Measurements from ENCODE around the gene SBNO2.

Gene SBNO2

DNA sequence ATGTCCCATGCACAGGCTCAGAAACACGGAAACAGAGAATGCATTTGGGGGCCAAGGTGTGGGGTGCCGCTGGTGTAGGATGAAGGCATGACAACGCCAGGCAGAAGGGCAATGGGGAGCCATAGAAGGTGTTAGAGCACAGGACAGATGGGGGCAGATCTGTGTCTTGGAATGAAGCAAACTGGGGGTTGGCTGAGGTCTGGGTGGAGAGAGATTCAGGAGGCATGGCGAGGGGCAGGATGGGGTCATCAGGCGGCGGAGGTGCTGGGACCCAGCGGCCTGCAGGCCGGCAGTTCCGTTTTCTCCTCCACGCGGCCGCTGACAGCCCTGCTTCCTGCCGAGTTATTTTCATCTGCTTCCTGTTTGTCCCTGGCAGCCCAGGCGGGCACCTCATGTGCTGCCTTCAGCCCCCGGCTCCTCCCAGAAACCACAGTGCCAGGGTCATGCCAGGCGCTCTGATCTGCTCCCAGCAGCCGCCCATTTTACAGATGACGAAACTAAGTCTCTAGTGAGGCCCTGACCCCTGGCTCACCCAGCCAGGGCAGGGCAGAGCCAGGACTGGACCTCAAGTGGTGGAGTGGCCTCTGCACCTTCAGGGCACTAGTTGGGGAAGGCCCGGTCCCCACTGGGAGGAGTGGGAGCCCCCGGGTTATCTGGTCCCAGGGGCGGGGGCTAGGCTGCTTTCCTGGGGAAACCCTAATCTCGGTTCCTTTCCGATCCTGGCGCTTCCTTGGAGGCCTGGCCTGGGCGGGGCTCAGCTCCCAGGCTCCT is 104.9 kb downstream of the SBNO2 start:
- no peak for DNase-seq

DNA sequence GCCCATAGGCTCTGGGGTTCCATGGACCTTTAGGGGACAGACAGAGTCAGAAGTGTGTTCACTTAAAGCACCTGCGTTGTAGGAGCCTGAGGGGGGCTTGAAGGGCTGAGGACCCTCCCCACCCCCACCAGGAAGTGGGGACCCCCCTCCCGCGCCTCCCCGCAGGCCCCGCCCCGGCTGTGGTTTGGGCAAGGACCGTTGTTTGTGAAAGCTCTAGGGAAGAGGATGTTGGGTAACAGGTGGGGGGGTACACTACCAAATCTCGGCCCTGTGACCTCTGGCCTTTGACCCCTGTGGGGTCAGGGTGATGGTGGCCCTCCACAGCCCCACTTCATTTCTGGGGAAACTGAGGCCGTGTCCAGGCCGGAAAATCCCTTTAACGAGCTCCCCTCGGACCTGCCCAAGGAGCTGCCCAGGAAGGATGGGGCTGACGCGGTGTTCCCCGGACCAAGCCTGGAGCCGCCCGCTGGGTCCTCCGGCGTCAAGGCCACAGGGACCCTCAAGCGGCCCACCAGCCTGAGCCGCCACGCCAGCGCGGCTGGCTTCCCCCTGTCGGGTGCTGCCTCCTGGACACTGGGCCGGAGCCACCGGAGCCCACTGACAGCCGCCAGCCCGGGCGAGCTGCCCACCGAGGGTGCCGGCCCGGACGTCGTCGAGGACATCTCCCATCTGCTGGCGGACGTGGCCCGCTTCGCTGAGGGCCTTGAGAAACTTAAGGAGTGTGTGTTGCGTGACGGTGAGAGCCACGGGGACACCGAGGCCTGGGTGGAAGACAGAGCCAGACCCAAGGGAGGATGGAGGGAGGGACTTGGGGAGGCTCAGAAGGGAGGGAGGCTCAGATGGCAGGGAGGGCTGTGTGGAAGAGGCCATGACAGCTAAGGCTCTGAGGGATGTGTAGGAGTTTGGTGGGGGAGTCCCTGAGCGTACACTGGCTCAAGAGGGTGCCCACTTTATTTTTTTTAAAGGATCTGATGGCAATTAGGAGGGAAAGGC is 105.8 kb downstream of the SBNO2 start:
- DNase-seq: no peak

DNA sequence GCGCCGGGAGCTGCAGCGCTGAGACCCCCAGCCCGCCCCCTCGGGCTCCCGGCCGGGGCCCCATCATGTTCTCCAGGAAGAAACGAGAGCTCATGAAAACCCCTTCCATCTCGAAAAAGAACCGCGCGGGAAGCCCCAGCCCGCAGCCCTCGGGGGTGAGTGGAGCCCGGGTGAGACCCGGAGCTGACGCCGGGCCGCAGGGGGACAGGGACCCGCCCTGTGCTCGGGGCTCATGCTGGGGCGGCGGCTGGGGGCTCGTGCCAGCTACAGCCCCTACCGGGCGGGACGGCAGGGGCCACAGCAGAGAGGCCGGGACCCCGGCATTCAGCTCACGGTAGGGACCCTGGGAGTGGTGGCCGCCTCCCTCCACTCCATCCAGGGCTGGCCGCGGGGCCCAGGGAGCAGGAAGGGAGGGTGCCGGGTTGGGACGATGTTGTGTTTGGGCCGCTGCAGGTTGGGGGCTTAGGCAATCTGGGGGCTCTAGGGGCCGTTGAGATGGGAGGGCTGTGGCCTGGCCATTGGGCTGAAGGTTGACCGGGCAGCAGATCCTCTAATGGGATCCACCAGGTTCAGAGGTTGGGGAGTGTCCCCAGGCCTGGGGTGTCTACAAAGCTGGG is 106.6 kb downstream of the SBNO2 start:
- DNase-seq: no peak

DNA sequence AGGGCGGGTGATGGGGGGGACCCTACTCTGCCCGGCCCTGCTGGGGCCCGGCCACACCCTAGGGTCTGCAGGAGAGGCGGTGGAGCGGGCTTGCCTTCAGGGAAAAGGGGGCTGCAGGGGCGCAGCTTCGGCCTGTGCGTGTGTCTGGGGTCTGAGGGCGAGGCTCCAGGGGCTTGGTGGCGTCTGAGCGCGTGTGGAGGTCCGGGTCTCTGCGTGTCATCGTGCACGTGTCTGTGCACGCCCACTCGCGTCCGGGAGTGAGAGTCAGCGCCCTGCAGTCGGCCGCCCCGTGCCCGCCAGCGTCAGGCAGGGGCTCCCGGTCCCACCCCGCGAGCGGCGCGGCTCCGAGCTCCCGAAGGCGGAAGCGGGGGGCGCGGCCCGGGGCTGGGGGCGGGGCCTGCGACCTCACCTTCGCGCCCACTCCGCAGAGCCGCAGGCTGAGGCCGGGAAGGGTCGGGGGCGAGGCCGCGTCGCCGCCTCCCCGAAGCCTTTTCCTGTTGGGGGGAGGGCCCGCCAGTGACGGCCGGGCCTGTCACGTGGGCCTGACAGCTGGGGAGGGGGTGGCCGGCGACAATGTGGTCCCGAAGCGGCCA is 107.2 kb downstream of the SBNO2 start, which contains the start of gene ARHGAP45:
TSS of gene ARHGAP45 (plus strand) at position 420 of the 593 bp plus-strand sequence. CDS start 239 bp downstream, outside the sequence.
- no peak for DNase-seq

DNA sequence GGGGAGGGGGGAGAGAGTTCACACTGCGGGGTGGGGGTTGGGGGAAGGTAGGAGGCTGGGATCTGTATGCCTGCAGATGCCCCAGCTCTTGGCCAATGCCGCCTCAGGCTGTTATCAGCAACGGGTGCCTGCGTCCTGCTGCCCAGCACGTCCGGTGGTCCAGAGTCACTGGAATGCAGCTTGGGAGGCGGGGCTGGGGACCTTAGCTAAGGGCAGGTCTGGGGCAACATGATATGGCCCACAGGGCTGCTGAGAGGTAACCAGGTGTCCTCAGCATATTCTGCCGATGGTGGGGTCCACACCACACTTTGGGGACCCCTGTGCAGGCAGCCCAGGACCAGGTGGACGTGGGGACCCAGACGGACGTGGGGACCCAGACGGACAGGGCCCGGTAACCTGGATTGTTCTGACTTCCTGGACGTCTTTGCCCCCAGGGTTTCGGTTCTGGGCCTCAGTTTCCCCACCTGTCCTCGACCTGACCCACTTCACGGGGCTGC is 107.8 kb downstream of the SBNO2 start:
- DNase-seq: no peak

DNA sequence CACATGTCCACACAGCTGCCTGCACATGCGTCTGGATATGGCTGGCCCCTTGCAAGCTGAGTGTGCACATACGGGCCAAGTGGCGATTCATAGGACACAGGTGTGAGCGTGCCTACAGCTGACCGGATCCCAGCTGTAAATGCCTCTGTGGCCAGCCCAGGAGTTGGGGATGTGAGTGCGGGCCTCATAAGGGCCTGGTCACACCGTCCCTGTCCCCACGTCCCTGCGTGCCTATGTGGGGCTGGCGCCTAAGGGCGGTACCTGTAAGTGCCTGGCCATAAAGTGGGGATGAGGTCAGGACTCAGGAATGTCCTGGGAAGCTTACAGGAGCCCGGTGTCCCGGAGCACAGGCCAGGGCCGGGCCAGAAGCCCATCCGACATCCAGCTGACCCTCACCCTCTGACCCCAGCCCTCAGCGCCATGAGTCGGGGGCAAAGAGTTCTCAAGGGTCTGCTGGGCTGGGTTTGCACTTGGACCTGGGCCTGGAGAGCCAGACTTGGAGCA is 108.4 kb downstream of the SBNO2 start:
- DNase-seq: no peak

DNA sequence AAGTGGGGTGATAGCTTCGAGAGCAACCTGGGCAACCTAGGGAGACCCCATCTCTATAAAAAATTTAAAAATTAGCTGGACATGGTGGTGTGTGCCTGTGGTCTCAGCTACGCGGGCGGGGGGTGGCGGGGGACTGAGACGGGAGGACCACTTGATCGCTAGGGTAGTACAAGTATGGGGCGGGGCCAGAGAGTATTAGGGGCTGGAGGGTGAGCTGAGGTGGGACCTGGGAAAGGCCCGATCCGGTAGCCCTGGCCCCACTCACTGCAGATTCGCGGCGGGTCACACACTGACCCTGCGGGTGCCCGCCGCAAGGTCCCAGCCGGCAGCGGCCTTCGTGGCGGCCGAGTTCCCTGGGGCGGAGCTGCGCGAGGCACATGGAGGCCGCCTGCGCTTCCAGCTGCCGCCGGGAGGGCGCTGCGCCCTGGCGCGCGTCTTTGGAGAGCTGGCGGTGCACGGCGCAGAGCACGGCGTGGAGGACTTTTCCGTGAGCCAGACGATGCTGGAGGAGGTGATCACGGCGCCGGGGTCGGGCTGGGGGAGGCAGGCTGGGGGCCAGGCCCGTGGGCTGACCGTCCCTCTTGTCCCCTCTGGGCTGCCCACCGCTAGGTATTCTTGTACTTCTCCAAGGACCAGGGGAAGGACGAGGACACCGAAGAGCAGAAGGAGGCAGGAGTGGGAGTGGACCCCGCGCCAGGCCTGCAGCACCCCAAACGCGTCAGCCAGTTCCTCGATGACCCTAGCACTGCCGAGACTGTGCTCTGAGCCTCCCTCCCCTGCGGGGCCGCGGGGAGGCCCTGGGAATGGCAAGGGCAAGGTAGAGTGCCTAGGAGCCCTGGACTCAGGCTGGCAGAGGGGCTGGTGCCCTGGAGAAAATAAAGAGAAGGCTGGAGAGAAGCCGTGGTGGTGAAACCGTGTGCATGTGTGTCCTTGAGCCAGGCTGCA is 109.1 kb downstream of the SBNO2 start:
- DNase-seq: no peak

DNA sequence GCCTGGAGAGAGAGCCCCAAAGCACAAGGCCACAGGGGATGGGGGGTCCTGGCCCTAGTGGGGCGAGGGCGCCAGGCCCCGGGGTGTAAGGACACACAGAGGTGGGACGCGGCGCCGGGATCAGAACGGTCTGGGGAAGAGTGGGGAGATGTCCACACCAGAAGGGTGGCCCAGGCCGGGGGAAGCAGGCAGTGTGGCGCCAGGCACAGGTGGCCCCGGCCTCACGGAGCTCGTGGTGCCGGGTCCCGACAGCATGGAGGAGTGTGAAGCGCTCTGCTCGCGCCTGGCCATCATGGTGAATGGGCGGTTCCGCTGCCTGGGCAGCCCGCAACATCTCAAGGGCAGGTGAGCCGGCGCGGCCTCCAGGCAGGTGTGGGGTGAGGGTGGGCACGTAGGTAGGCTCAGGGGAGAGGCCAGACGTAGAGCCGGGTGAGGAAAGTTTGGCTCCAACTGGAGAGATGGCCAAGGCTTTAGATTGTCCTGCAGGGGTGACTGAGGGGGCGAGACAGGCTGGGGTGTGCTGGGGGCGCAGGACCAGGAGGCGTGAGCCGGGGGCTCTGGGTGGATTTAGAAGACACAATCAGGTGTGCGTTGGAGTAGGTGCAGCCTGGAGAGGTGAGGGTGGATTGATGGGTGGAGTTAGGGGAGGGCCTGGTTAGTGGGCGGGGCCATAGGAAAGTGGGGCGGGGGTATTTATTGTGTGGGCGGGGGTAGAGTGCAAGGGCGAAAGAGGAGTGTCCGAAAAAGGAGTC is 110.0 kb downstream of the SBNO2 start:
- DNase-seq: no peak

DNA sequence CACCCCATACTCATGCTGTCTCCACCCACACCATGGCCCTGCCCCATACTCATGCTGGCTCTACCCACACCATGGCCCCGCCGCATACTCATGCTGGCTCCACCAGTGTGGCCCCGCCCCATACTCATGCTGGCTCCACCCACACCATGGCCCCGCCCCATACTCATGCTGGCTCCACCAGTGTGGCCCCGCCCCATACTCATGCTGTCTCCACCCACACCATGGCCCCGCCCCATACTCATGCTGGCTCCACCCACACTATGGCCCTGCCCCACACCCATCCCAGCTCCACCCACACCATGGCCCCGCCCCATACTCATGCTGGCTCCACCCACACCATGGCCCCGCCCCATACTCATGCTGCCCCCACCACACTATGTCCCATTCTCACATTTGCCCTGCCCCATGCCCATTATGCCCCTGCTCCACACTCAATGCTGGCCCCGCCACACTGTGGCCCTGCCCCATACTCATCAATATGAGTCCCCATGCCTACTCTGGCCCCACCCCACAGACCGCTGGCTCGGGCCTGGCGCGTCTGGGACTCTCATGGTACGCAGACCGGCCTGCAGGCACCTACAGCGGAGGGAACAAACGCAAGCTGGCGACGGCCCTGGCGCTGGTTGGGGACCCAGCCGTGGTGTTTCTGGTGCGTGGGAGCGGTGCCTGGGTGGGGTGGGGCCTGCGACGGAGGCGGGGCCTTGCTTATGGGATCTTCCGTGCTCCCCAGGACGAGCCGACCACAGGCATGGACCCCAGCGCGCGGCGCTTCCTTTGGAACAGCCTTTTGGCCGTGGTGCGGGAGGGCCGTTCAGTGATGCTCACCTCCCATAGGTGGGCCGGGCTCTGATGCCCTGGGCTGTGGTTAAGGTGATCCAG is 110.8 kb downstream of the SBNO2 start:
- DNase-seq: no peak

DNA sequence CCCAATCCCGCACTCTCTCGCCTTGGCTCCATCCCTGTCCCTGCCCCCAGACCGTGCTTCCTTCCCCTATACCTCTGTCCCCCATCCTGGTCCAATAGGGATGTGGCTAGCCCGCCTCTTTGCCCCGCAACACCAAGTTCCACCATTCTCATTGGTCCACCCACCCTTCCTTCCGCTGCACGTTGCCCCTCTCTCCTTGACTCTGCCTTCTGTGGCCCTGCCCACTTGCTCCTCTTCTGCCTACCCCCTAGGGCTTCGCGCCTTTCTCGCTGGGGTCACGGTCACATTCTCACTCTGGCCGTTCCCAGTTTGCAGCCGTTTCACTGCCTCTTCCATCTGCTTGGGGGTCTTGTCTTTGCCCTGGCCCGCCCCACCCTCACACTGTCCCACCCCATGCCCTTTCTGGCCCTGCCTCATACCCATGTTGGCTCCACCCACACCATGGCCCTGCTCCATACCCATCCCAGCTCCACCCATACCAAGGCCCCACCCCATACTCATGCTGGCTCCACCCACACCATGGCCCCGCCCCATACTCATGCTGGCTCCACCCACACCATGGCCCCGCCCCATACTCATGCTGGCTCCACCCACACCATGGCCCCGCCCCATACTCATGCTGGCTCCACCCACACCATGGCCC is 111.6 kb downstream of the SBNO2 start:
- no peak for DNase-seq

DNA sequence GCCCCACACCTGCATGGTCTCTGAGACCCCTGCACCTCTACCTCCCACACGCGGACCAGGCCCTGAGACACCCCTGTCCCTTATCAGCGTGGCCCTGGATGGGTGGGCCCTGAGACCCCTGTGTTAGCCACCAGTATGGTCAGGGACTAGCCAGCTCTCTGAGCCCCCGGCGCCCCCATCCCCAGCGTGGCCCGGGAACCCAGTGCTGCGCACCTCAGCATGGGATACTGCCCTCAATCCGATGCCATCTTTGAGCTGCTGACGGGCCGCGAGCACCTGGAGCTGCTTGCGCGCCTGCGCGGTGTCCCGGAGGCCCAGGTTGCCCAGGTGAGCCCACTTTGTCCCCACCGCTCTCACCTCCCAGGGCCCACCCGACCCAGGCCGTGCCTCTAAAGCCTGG is 112.1 kb downstream of the SBNO2 start:
- no peak for DNase-seq

DNA sequence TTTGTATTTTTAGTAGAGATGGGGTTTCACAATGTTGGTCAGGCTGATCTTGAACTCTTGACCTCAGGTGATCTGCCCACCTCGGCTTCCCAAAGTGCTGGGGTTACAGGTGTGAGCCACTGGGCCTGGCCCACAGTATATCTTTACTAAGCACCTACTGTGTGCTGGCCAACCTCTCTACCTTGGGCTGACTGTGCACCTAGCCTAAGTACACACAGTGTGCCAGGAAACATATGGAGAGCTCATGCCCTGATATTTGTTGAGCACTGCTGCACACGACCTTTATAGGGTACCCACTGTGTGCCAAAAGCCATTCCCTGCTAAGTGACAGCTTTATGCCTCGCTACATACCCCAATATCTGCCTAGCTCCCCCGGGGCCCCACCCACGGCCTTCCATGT is 113.4 kb downstream of the SBNO2 start:
- no peak for DNase-seq

DNA sequence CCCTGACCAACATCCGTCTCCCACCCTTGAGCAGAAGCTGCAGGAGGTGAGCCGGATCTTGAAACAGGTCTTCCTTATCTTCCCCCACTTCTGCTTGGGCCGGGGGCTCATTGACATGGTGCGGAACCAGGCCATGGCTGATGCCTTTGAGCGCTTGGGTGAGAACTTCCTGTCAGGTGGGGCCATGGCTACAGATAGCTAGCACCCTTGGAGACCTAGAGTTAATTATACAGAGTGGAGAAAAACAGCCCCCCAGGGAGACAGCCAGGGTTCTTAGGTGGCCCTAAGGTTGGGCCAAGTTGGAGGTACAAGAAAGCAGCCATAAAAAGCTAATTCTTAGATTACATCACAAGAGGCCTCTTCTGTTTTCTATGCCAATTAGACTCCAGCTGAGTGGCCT is 116.0 kb downstream of the SBNO2 start:
- DNase-seq: no peak
